Ovary (tissue), 3 donors: ENCODE data around the gene FHIP1B.

Experiments used
- CTCF ChIP-seq, 3 donors: fragments of 450-650 bp in 2 of 3; fragments of 200-600 bp in 1 of 3; IDR thresholded peaks; one replicate each; pipeline versions ENCODE4 v1.5.1 to v1.8.0; 2016 to 2022; ENCODE audit warnings: antibody characterized with exemption in 3 of 3, mild to moderate bottlenecking in 1 of 3
- EP300 ChIP-seq: sonication (generic); formaldehyde crosslinking; IDR thresholded peaks from one replicate; pipeline ENCODE4 v1.6.1; 2017; ENCODE audit warnings: antibody characterized with exemption
- donor health status: DM: no; HTN: no; CAD: no.

GRCh38 chr11:6260207-6260726 is 25.8 kb upstream of the FHIP1B start:
- TF ChIP-seq CTCF (IDR thresholded peaks at IDR 0.05) = no peak
- no peak for TF ChIP-seq EP300
